ENCODE data around the gene CMC4. TPM values are rescaled to one million over a fixed set of nuclear protein-coding genes. Genes with fewer than 3 reads are reported as not detected.

The CMC4 gene
- polyA plus RNA-seq, 2 of the 4 experiments (the other 2 are of a cell fraction), result 15.1 to 16.9 TPM

DNA sequence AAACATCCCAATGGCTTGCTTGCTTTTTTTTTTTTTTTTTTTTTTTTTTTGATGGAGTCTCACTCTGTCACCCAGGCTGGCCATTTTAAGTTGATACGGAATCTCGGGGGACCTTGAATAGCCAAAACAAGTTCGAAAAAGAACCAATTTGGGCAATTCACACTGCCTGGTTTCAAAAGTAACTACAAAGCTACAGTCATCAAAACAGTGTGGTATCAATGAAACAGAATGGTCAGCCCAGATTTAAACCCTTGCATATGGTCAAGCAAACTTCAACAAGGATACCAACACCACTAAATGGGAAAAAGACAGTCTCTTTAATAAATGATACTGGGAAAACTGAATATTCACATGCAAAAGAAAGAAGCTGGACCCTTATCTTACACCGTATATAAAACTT is 42.2 kb upstream of the CMC4 start:
- Histone ChIP-seq H3K27ac (no peak overlapping the region), H3K4me1 (no peaks in the 10 kb centered on the region), H3K4me2 (no peak overlapping the region), H3K9me3 (0 out of 3 replicates have a peak, but pooled peaks cover 2% of the 10 kb centered on the region), H3K4me3 (no peak overlapping the region)
- ChIA-PET POLR2A (no interaction called here), CTCF (interaction anchor here (1.3 kb wide), 1 partner anchor 19 kb away, joined by 4 read pairs; no protein-coding TSS in a partner anchor)
- TF ChIP-seq EP300 (IDR thresholded peaks at IDR 0.05) (no peak), KDM1A (IDR thresholded peaks at IDR 0.05; ENCODE audit: low read depth) (peak; percentile 50; the same call in 1 of the 2 replicates)
- WGBS (ENCODE audit: missing lambda C conversion rate), result 97% methylated on average over 4 of the region's 4 CpGs
- peak; percentile 32 for FAIRE-seq
- no peak for ATAC-seq
- DNase-seq (ENCODE audit: low read depth in 1 of 2, low spot score in 1 of 2), result no peak

GRCh38 chrX:155112171-155112570 is 41.2 kb upstream of the CMC4 start:
- no peak for ATAC-seq
- 95% methylated on average over 3 of the region's 3 CpGs for WGBS (ENCODE audit: missing lambda C conversion rate)
- H3K27ac ChIP-seq, result no peak overlapping the region
- H3K9me3 ChIP-seq, result 0 out of 3 replicates have a peak, but pooled peaks cover 2% of the 10 kb centered on the region
- ChIA-PET CTCF (no interaction called here), POLR2A (no interaction called here)
- no peak overlapping the region for H3K4me2 ChIP-seq
- no peak overlapping the region for H3K4me3 ChIP-seq
- H3K4me1 ChIP-seq, result no peaks in the 10 kb centered on the region
- FAIRE-seq, result no peak
- no peak for TF ChIP-seq RARB (CRISPR knock-in tag; IDR thresholded peaks at IDR 0.05)
- no peak for TF ChIP-seq HEYL (CRISPR knock-in tag; IDR thresholded peaks at IDR 0.05)
- TF ChIP-seq EHF (CRISPR knock-in tag; IDR thresholded peaks at IDR 0.05), result no peak
- TF ChIP-seq JUN (IDR thresholded peaks at IDR 0.05), result no peak
- no peak for TF ChIP-seq HES2 (IDR thresholded peaks at IDR 0.05)
- TF ChIP-seq CHD4 (IDR thresholded peaks at IDR 0.05; ENCODE audit: borderline replicate concordance), result no peak
- no peak for TF ChIP-seq RFX5 (IDR thresholded peaks at IDR 0.05)
- no peak for TF ChIP-seq MAZ (IDR thresholded peaks at IDR 0.05; ENCODE audit: borderline replicate concordance, low read depth, low read length)
- TF ChIP-seq CHD2 (IDR thresholded peaks at IDR 0.05; ENCODE audit: low read length, partially characterized antibody), result no peak
- TF ChIP-seq MAFK (IDR thresholded peaks at IDR 0.05; ENCODE audit: partially characterized antibody), result no peak
- no peak for DNase-seq (ENCODE audit: low read depth in 1 of 2, low spot score in 1 of 2)

GRCh38 chrX:155108427-155108826 is 37.5 kb upstream of the CMC4 start:
- TF ChIP-seq SREBF2 (IDR thresholded peaks at IDR 0.05) (no peak), ZNF302 (CRISPR knock-in tag; IDR thresholded peaks at IDR 0.05) (no peak)
- Histone ChIP-seq H3K27ac (no peak overlapping the region), H3K9me3 (0 out of 3 replicates have a peak, but pooled peaks cover 2% of the 10 kb centered on the region), H3K4me2 (no peak overlapping the region), H3K4me1 (no peaks in the 10 kb centered on the region), H3K4me3 (no peak overlapping the region)
- POLR2A ChIA-PET, result no interaction called here
- ATAC-seq, result no peak
- DNase-seq (ENCODE audit: low read depth in 1 of 2, low spot score in 1 of 2), result no peak
- CTCF ChIA-PET, result interaction anchor here (1.1 to 1.4 kb wide), 2 partner anchors 28 to 40 kb away, joined by 3 to 4 read pairs; no protein-coding TSS in a partner anchor
- no peak for FAIRE-seq

DNA sequence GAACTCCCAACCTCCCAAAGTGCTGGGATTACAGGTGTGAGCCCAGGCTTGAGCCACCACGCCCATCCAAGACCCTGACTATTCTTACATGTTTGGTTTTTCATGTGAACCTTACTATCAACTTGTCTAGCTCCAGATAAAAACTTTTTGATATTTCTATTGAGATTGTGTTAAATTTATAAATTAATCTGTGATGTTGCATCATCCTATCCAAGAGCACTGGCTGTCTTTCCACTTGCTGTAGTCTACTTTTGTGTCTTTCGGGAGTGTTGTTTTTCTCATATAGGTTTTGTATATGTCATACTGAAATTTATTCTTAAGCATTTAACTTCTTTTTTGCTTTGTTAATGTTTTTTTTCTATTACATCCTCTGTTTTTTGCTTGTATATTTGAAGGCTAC is 35.0 kb upstream of the CMC4 start:
- no peaks in the 10 kb centered on the region for H3K4me1 ChIP-seq
- ChIA-PET POLR2A (no interaction called here), CTCF (interaction anchor here (1.5 kb wide), 1 partner anchor 13 kb away, joined by 6 read pairs; no protein-coding TSS in a partner anchor)
- 100% methylated on average over 2 of the region's 2 CpGs for WGBS (ENCODE audit: missing lambda C conversion rate)
- no peak overlapping the region for H3K27ac ChIP-seq
- ATAC-seq (no peak), FAIRE-seq (no peak), DNase-seq (ENCODE audit: low read depth in 1 of 2, low spot score in 1 of 2) (no peak)
- no peaks in the 10 kb centered on the region for H3K9me3 ChIP-seq
- TF ChIP-seq BHLHE40 (IDR thresholded peaks at IDR 0.05; ENCODE audit: low read depth, low read length) (no peak), SREBF2 (IDR thresholded peaks at IDR 0.05) (no peak), MYC (IDR thresholded peaks at IDR 0.05; ENCODE audit: borderline replicate concordance, low read length) (no peak), RNF2 (IDR thresholded peaks at IDR 0.05; ENCODE audit: borderline replicate concordance, low read depth) (no peak), SMC3 (IDR thresholded peaks at IDR 0.05) (no peak), ZSCAN20 (CRISPR knock-in tag; IDR thresholded peaks at IDR 0.05) (no peak), HES2 (IDR thresholded peaks at IDR 0.05) (no peak), KDM5A (IDR thresholded peaks at IDR 0.05) (no peak)
- H3K4me3 ChIP-seq, result no peak overlapping the region
- H3K4me2 ChIP-seq, result no peak overlapping the region

All from A549 (cell line).